CD14-positive monocyte (primary cell): Measurements from ENCODE around the gene ADSL. TPM values are rescaled to one million over a fixed set of nuclear protein-coding genes. Genes with fewer than 3 reads are reported as not detected.

ENCODE experiments used
- DNase-seq, 3 donors: peaks; one replicate each; pipeline ENCODE4 v3.0.0-alpha.2; 2011 to 2022
- H2AFZ ChIP-seq: 2 replicates; pipeline ENCODE4 v1.6.0; 2012; ENCODE audit warnings: mild to moderate bottlenecking, low read depth, low read length, inconsistent platforms; ENCODE audit not compliant: insufficient read depth, poor library complexity, severe bottlenecking
- H3K27ac ChIP-seq, 2 donors: 1 replicate in 1 of 2; 2 replicates in 1 of 2; pipeline ENCODE4 v1.5.1; 2012 to 2013; ENCODE audit warnings: low read length in 2 of 2, control low read depth in 1 of 2, inconsistent platforms in 1 of 2, low read depth in 1 of 2, mild to moderate bottlenecking in 1 of 2
- H3K27me3 ChIP-seq, 2 donors: one replicate each; pipeline versions ENCODE4 v1.6.0 to v1.6.1; 2011 to 2013; ENCODE audit warnings: low read length in 2 of 2; ENCODE audit not compliant: control insufficient read depth in 2 of 2, insufficient read depth in 2 of 2
- H3K36me3 ChIP-seq, 2 donors: replicated peaks in 1 of 2; 1 replicate in 1 of 2; 2 replicates in 1 of 2; pipeline versions ENCODE4 v1.5.1 to v1.6.1; 2012 to 2013; ENCODE audit warnings: low read length in 2 of 2, control low read depth in 1 of 2, inconsistent platforms in 1 of 2, mild to moderate bottlenecking in 1 of 2; ENCODE audit not compliant: insufficient read depth in 2 of 2, control insufficient read depth in 1 of 2
- H3K4me1 ChIP-seq, 2 donors: 1 replicate in 1 of 2; 2 replicates in 1 of 2; pipeline versions ENCODE4 v1.5.1 to v1.6.1; 2012 to 2013; ENCODE audit warnings: low read length in 2 of 2, control low read depth in 1 of 2, inconsistent platforms in 1 of 2, mild to moderate bottlenecking in 1 of 2, moderate library complexity in 1 of 2; ENCODE audit not compliant: insufficient read depth in 2 of 2, control insufficient read depth in 1 of 2
- H3K4me2 ChIP-seq: replicated peaks from 2 replicates; pipeline ENCODE3; 2012; ENCODE audit warnings: low read length, moderate library complexity, mild to moderate bottlenecking; ENCODE audit not compliant: poor library complexity, severe bottlenecking; ENCODE audit errors: extremely low read depth
- H3K4me3 ChIP-seq, 3 experiments: fragments of 200-600 bp in 1 of 3; sonication (generic) in 1 of 3; replicated peaks in 1 of 3; 1 replicate in 2 of 3; 2 replicates in 1 of 3; pipeline ENCODE4 v1.5.1; 2011 to 2013; ENCODE audit warnings: low read length in 3 of 3, mild to moderate bottlenecking in 3 of 3, control low read depth in 2 of 3, low read depth in 2 of 3, inconsistent platforms in 1 of 3, moderate library complexity in 1 of 3
- H3K79me2 ChIP-seq: 2 replicates; pipeline ENCODE4 v1.6.0; 2012; ENCODE audit warnings: mild to moderate bottlenecking, control low read depth, inconsistent platforms, low read length, moderate library complexity; ENCODE audit not compliant: insufficient read depth
- H3K9ac ChIP-seq: 2 replicates; pipeline ENCODE4 v1.6.0; 2017; ENCODE audit warnings: low read length, mild to moderate bottlenecking; ENCODE audit not compliant: insufficient read depth, poor library complexity, severe bottlenecking
- H3K9me3 ChIP-seq, 2 donors: replicated peaks in 1 of 2; 1 replicate in 1 of 2; 2 replicates in 1 of 2; pipeline versions ENCODE4 v1.5.1 to v1.6.1; 2012 to 2013; ENCODE audit warnings: low read length in 2 of 2, control low read depth in 1 of 2; ENCODE audit not compliant: control insufficient read depth in 1 of 2, insufficient read depth in 1 of 2
- H4K20me1 ChIP-seq: 2 replicates; pipeline ENCODE4 v1.6.0; 2012; ENCODE audit warnings: mild to moderate bottlenecking, low read length, control low read depth, moderate library complexity; ENCODE audit not compliant: insufficient read depth
- H3K27ac Mint-ChIP-seq, 7 donors: one replicate each; pipeline ENCODE4 v1.8.0; 2020; ENCODE audit warnings: mild to moderate bottlenecking in 7 of 7, mixed read lengths in 7 of 7, moderate library complexity in 6 of 7, inconsistent platforms in 2 of 7
- H3K27me3 Mint-ChIP-seq, 3 donors: one replicate each; pipeline ENCODE4 v1.8.0; 2021 to 2022; ENCODE audit warnings: low read depth in 3 of 3, mild to moderate bottlenecking in 3 of 3, mixed read lengths in 3 of 3, moderate library complexity in 3 of 3, inconsistent platforms in 1 of 3
- H3K36me3 Mint-ChIP-seq, 2 donors: one replicate each; pipeline ENCODE4 v1.8.0; 2020; ENCODE audit warnings: mixed read lengths in 2 of 2, inconsistent platforms in 1 of 2, mild to moderate bottlenecking in 1 of 2
- H3K4me1 Mint-ChIP-seq: one replicate; pipeline ENCODE4 v1.8.0; 2020; ENCODE audit warnings: mild to moderate bottlenecking, mixed read lengths
- H3K4me3 Mint-ChIP-seq, 2 donors: one replicate each; pipeline ENCODE4 v1.8.0; 2020; ENCODE audit warnings: mild to moderate bottlenecking in 2 of 2, mixed read lengths in 2 of 2, moderate library complexity in 1 of 2
- H3K9me3 Mint-ChIP-seq, 7 donors: one replicate each; pipeline ENCODE4 v1.8.0; 2020 to 2022; ENCODE audit warnings: mixed read lengths in 7 of 7, mild to moderate bottlenecking in 6 of 7, moderate library complexity in 6 of 7, inconsistent platforms in 2 of 7
- CTCF ChIP-seq: fragments of 200-600 bp; IDR thresholded peaks from one replicate; pipeline ENCODE4 v1.8.0; 2022; ENCODE audit warnings: antibody characterized with exemption, mild to moderate bottlenecking
- WGBS: methylation state at CpG from one replicate; pipeline ENCODE4 v1.1.5; 2013; ENCODE audit warnings: missing lambda C conversion rate; ENCODE audit not compliant: insufficient coverage; 5-methylcytosine and 5-hydroxymethylcytosine counted together
- intact Hi-C, 2 donors: fragments of 100-400 bp; cut with micrococcal nuclease; formaldehyde crosslinking; loops; one replicate each; pipeline versions ENCODE4 v1.15.0 to v1.15.1; 2023
- polyA plus RNA-seq, 3 donors: library from polyadenylated mRNA; depleted of rRNA in 1 of 3; unstranded in 2 of 3; stranded (reverse) in 1 of 3; fragments of 300-500 nt in 2 of 3; fragments of >200 nt in 1 of 3; fragmentation: Illumina TruSeq in 2 of 3; gene quantifications; 1 replicate in 2 of 3; 2 replicates in 1 of 3; pipeline ENCODE4 v1.2.3, GENCODE V29; 2012 to 2021

The ADSL gene
- polyA plus RNA-seq, 3 donors = 56.7 to 82.3 (median 65.1) TPM

- Mint-ChIP-seq H3K27ac (peak overlapping the region in 1 of 7 donors; percentile 61), H3K9me3 (no peaks in the 10 kb centered on the region)
These were observed 16.8 kb downstream of the ADSL start for GRCh38 chr22:40363059-40363458.

GRCh38 chr22:40364431-40364830, 18.1 kb downstream of the ADSL start:
- peaks cover 9% of the 10 kb centered on the region for H3K4me1 Mint-ChIP-seq
- no peaks in the 10 kb centered on the region for H4K20me1 ChIP-seq
- no peak overlapping the region for H3K27ac ChIP-seq
- H3K27me3 ChIP-seq = no peaks in the 10 kb centered on the region
- DNase-seq = no peak
- no peak overlapping the region for H2AFZ ChIP-seq
- intact Hi-C loops = no loop called here
- no peak for TF ChIP-seq CTCF
- peaks cover 84 to 92% of the 10 kb centered on the region in 2 donors for H3K36me3 Mint-ChIP-seq
- H3K4me1 ChIP-seq = no peaks in the 10 kb centered on the region
- no peaks in the 10 kb centered on the region for H3K9me3 Mint-ChIP-seq
- H3K79me2 ChIP-seq = no peaks in the 10 kb centered on the region
- no peaks in the 10 kb centered on the region for H3K9me3 ChIP-seq
- no peak overlapping the region for H3K4me3 ChIP-seq
- H3K4me2 ChIP-seq = no peak overlapping the region
- peaks cover 0 to 2% (median 0%) of the 10 kb centered on the region in 3 donors for H3K27me3 Mint-ChIP-seq
- no peak overlapping the region for H3K9ac ChIP-seq
- 80% methylated on average over 1 of the region's 1 CpG for WGBS
- no peak overlapping the region for H3K27ac Mint-ChIP-seq
- no peak overlapping the region for H3K4me3 Mint-ChIP-seq
- peaks cover 84 to 92% of the 10 kb centered on the region in 2 donors for H3K36me3 ChIP-seq

More at GRCh38 chr22:40363059-40363458, 16.8 kb downstream of the ADSL start:
- Histone ChIP-seq H3K27ac (no peak overlapping the region), H3K9me3 (no peaks in the 10 kb centered on the region), H3K79me2 (no peaks in the 10 kb centered on the region), H2AFZ (no peak overlapping the region), H3K4me1 (no peaks in the 10 kb centered on the region), H3K4me2 (no peak overlapping the region), H3K4me3 (no peak overlapping the region), H3K36me3 (peaks cover 94 to 100% of the 10 kb centered on the region in 2 donors), H4K20me1 (no peaks in the 10 kb centered on the region), H3K27me3 (no peaks in the 10 kb centered on the region), H3K9ac (no peak overlapping the region)
- intact Hi-C loops = no loop called here
- TF ChIP-seq CTCF = no peak
- Mint-ChIP-seq H3K4me1 (no peaks in the 10 kb centered on the region), H3K4me3 (no peak overlapping the region), H3K36me3 (peaks cover 95 to 98% of the 10 kb centered on the region in 2 donors), H3K27me3 (peaks cover 0 to 2% (median 0%) of the 10 kb centered on the region in 3 donors)
- WGBS = no CpG with 5 or more reads among the region's 3 CpGs
- no peak for DNase-seq
